ENCODE measurements around the gene IQGAP3.

DNA sequence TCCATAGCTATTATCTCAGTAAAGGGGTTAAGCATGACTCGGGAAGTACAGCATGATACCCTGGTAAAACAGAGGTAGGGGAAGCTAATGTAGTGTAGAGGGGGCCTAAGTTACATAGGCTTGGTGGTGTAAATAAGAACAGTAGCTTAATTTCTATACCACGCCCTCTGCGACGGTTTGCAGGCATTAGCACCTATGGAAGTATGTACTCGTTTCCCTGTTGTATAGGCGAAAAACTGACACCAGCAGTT is 18.7 kb upstream of the IQGAP3 start:
- TF ChIP-seq, protein P1, sequence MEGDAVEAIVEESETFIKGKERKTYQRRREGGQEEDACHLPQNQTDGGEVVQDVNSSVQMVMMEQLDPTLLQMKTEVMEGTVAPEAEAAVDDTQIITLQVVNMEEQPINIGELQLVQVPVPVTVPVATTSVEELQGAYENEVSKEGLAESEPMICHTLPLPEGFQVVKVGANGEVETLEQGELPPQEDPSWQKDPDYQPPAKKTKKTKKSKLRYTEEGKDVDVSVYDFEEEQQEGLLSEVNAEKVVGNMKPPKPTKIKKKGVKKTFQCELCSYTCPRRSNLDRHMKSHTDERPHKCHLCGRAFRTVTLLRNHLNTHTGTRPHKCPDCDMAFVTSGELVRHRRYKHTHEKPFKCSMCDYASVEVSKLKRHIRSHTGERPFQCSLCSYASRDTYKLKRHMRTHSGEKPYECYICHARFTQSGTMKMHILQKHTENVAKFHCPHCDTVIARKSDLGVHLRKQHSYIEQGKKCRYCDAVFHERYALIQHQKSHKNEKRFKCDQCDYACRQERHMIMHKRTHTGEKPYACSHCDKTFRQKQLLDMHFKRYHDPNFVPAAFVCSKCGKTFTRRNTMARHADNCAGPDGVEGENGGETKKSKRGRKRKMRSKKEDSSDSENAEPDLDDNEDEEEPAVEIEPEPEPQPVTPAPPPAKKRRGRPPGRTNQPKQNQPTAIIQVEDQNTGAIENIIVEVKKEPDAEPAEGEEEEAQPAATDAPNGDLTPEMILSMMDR (IDR thresholded peaks at IDR 0.05): no peak
- TF ChIP-seq POLR2A (IDR thresholded peaks at IDR 0.05): no peak

Measured in ovary (tissue), 3 donors.